H9 (cell line): ENCODE results near the gene PTOV1. TPM values are rescaled to one million over a fixed set of nuclear protein-coding genes. Genes with fewer than 3 reads are reported as not detected.

Experiments used
- DNase-seq: peaks from one replicate; pipeline ENCODE4 v3.0.0-alpha.2; 2017
- H2AFZ ChIP-seq: one replicate; pipeline ENCODE4 v1.6.1; 2013; ENCODE audit warnings: mild to moderate bottlenecking, low read length, control low read depth, moderate library complexity
- H2AK5ac ChIP-seq: 2 replicates; pipeline ENCODE4 v1.6.1; 2013; ENCODE audit warnings: low read length, control low read depth, mixed read lengths; ENCODE audit not compliant: insufficient read length
- H2BK120ac ChIP-seq: one replicate; pipeline ENCODE4 v1.6.1; 2013; ENCODE audit warnings: low read depth, mild to moderate bottlenecking, low read length, control low read depth, inconsistent platforms; ENCODE audit not compliant: poor library complexity, severe bottlenecking
- H2BK12ac ChIP-seq: 2 replicates; pipeline ENCODE4 v1.6.1; 2013; ENCODE audit warnings: low read length, control low read depth, mixed read lengths, low read depth; ENCODE audit not compliant: insufficient read length
- H2BK15ac ChIP-seq: 2 replicates; pipeline ENCODE4 v1.6.1; 2013; ENCODE audit warnings: low read depth, low read length, control low read depth
- H2BK20ac ChIP-seq: one replicate; pipeline ENCODE4 v1.6.1; 2013; ENCODE audit warnings: low read depth, mild to moderate bottlenecking, low read length, control low read depth, inconsistent platforms; ENCODE audit not compliant: poor library complexity, severe bottlenecking
- H2BK5ac ChIP-seq: 2 replicates; pipeline ENCODE4 v1.6.1; 2013; ENCODE audit warnings: low read length, control low read depth, mixed read lengths; ENCODE audit not compliant: insufficient read length
- H3K14ac ChIP-seq: 2 replicates; pipeline ENCODE4 v1.6.1; 2013; ENCODE audit warnings: low read length, control low read depth; ENCODE audit not compliant: insufficient read depth
- H3K18ac ChIP-seq: 2 replicates; pipeline ENCODE4 v1.6.1; 2013; ENCODE audit warnings: low read depth, mild to moderate bottlenecking, mixed read lengths, low read length, control low read depth; ENCODE audit not compliant: insufficient read length
- H3K23ac ChIP-seq: 2 replicates; pipeline ENCODE4 v1.6.1; 2013; ENCODE audit warnings: low read length, control low read depth, mixed read lengths, low read depth; ENCODE audit not compliant: insufficient read length
- H3K23me2 ChIP-seq: 2 replicates; pipeline ENCODE4 v1.6.1; 2013; ENCODE audit warnings: low read depth, mild to moderate bottlenecking, mixed read lengths, low read length, control low read depth; ENCODE audit not compliant: insufficient read length, poor library complexity, severe bottlenecking
- H3K27ac ChIP-seq: 2 replicates; pipeline ENCODE4 v1.5.1; 2013; ENCODE audit warnings: low read length, control low read depth, mixed read lengths, low read depth; ENCODE audit not compliant: insufficient read length
- H3K27me3 ChIP-seq: 2 replicates; pipeline ENCODE4 v1.6.1; 2013; ENCODE audit warnings: low read length, control low read depth, inconsistent platforms; ENCODE audit not compliant: insufficient read depth
- H3K4ac ChIP-seq: 2 replicates; pipeline ENCODE4 v1.6.1; 2013; ENCODE audit warnings: low read depth, mild to moderate bottlenecking, control low read depth, inconsistent platforms, low read length, moderate library complexity
- H3K4me1 ChIP-seq: 2 replicates; pipeline ENCODE4 v1.6.1; 2013; ENCODE audit warnings: low read length, control low read depth, inconsistent platforms; ENCODE audit not compliant: insufficient read depth
- H3K4me2 ChIP-seq: 2 replicates; pipeline ENCODE4 v1.6.1; 2013; ENCODE audit warnings: low read length, control low read depth, mixed read lengths; ENCODE audit not compliant: insufficient read length, insufficient read depth
- H3K56ac ChIP-seq: 2 replicates; pipeline ENCODE4 v1.6.1; 2013; ENCODE audit warnings: low read depth, mild to moderate bottlenecking, mixed read lengths, low read length, control low read depth; ENCODE audit not compliant: insufficient read length
- H3K79me1 ChIP-seq: 2 replicates; pipeline ENCODE4 v1.6.1; 2013; ENCODE audit warnings: low read depth, mild to moderate bottlenecking, moderate library complexity, low read length, control low read depth, inconsistent platforms; ENCODE audit not compliant: insufficient read depth, poor library complexity, severe bottlenecking
- H3K79me2 ChIP-seq: 2 replicates; pipeline ENCODE4 v1.6.1; 2013; ENCODE audit warnings: low read length, control low read depth, inconsistent platforms; ENCODE audit not compliant: insufficient read depth
- H3K9ac ChIP-seq: 2 replicates; pipeline ENCODE4 v1.6.1; 2013; ENCODE audit warnings: low read length, control low read depth, mixed read lengths; ENCODE audit not compliant: insufficient read length; ENCODE audit errors: extremely low read depth
- H3K9me3 ChIP-seq: one replicate; pipeline ENCODE4 v1.6.1; 2013; ENCODE audit warnings: low read depth, low read length, inconsistent platforms; ENCODE audit not compliant: control insufficient read depth
- H3T11ph ChIP-seq: one replicate; pipeline ENCODE4 v1.6.1; 2013; ENCODE audit warnings: mild to moderate bottlenecking, low read length, control low read depth, inconsistent platforms
- H4K20me1 ChIP-seq: one replicate; pipeline ENCODE4 v1.6.1; 2013; ENCODE audit not compliant: control insufficient read depth, insufficient read length, insufficient read depth
- H4K5ac ChIP-seq: 2 replicates; pipeline ENCODE4 v1.6.1; 2013; ENCODE audit warnings: low read depth, mild to moderate bottlenecking, mixed read lengths, low read length, control low read depth; ENCODE audit not compliant: insufficient read length
- H4K8ac ChIP-seq: replicated peaks from 2 replicates; pipeline ENCODE4 v1.6.1; 2013; ENCODE audit warnings: low read length, control low read depth, mixed read lengths, low read depth; ENCODE audit not compliant: insufficient read length
- H4K91ac ChIP-seq: 2 replicates; pipeline ENCODE4 v1.6.1; 2013; ENCODE audit warnings: low read depth, mild to moderate bottlenecking, moderate library complexity, mixed read lengths, low read length, control low read depth; ENCODE audit not compliant: insufficient read length
- H3K27ac Mint-ChIP-seq, 3 experiments: 2 replicates in 2 of 3; 3 replicates in 1 of 3; pipeline ENCODE4 v1.8.0; 2020 to 2021; ENCODE audit warnings: mixed read lengths in 3 of 3, mild to moderate bottlenecking in 1 of 3, moderate library complexity in 1 of 3
- H3K27me3 Mint-ChIP-seq: 2 replicates; pipeline ENCODE4 v1.8.0; 2021; ENCODE audit warnings: low read depth, mild to moderate bottlenecking, moderate library complexity, mixed read lengths
- H3K36me3 Mint-ChIP-seq, 3 experiments: 2 replicates in 2 of 3; 3 replicates in 1 of 3; pipeline ENCODE4 v1.8.0; 2020 to 2021; ENCODE audit warnings: low read depth in 3 of 3, mixed read lengths in 3 of 3; ENCODE audit not compliant: insufficient read depth in 1 of 3
- H3K4me1 Mint-ChIP-seq, 2 experiments: 2 replicates each; pipeline ENCODE4 v1.8.0; 2020; ENCODE audit warnings: mixed read lengths in 2 of 2
- H3K4me3 Mint-ChIP-seq, 2 experiments: 2 replicates in 1 of 2; 3 replicates in 1 of 2; pipeline ENCODE4 v1.8.0; 2020 to 2021; ENCODE audit warnings: mild to moderate bottlenecking in 2 of 2, mixed read lengths in 2 of 2, moderate library complexity in 1 of 2
- H3K9me3 Mint-ChIP-seq, 2 experiments: 2 replicates in 1 of 2; 3 replicates in 1 of 2; pipeline ENCODE4 v1.8.0; 2020; ENCODE audit warnings: mild to moderate bottlenecking in 2 of 2, mixed read lengths in 2 of 2, moderate library complexity in 1 of 2
- CTCF ChIP-seq: fragments of 200-600 bp; sonication (generic); conservative IDR thresholded peaks from 3 replicates; pipeline ENCODE4 v1.8.0; 2021; ENCODE audit warnings: antibody characterized with exemption, mild to moderate bottlenecking
- WGBS: extraction: QIAGEN DNeasy Blood & Tissue Kit; methylation state at CpG from one replicate; pipeline ENCODE4 v1.1.7; 2013; ENCODE audit warnings: missing lambda C conversion rate, low lambda C conversion rate, mixed read lengths; ENCODE audit not compliant: insufficient read length; ENCODE audit errors: extremely low coverage; 5-methylcytosine and 5-hydroxymethylcytosine counted together
- total RNA-seq: library from RNA; stranded (reverse); gene quantifications from 2 replicates; pipeline ENCODE4 v1.2.1, GENCODE V29; 2021

The PTOV1 gene
- total RNA-seq, 1 experiment from 2014 or later: 309 TPM

- peaks cover 2% of the 10 kb centered on the region; the same call in 1 of the 2 replicates for H3K4me1 ChIP-seq
- no peak overlapping the region for H3K4me2 ChIP-seq
- no peak overlapping the region for H4K5ac ChIP-seq
- no peak for TF ChIP-seq CTCF
- no peaks in the 10 kb centered on the region for H4K20me1 ChIP-seq
- H3K36me3 Mint-ChIP-seq: peaks cover 0 to 13% (median 4%) of the 10 kb centered on the region in 3 experiments; a peak in 4 of 7 replicates
- no peak overlapping the region for H2BK20ac ChIP-seq
- no peak overlapping the region for H3T11ph ChIP-seq
- no peak overlapping the region for H3K4ac ChIP-seq
- no peak overlapping the region for H3K23ac ChIP-seq
- DNase-seq: no peak
- H3K4me1 Mint-ChIP-seq: peaks cover 16 to 22% of the 10 kb centered on the region in 2 experiments
- no peak overlapping the region for H3K9ac ChIP-seq
- H3K27me3 Mint-ChIP-seq: no peaks in the 10 kb centered on the region
- H3K18ac ChIP-seq: no peak overlapping the region
- peak overlapping the region in 1 of 2 experiments; percentile 60; a peak in 1 of 5 replicates for H3K4me3 Mint-ChIP-seq
- H2AK5ac ChIP-seq: no peak overlapping the region
- peaks cover 18% of the 10 kb centered on the region for H3K23me2 ChIP-seq
- WGBS: no CpG with 5 or more reads among the region's 17 CpGs
- no peak overlapping the region for H3K14ac ChIP-seq
- H4K91ac ChIP-seq: no peak overlapping the region
- no peaks in the 10 kb centered on the region; the same call in 1 of the 2 replicates for H3K79me2 ChIP-seq
- H3K27ac ChIP-seq: no peak overlapping the region
- H3K27me3 ChIP-seq: no peaks in the 10 kb centered on the region
- peak overlapping the region in 1 of 3 experiments; percentile 5; a peak in 1 of 7 replicates for H3K27ac Mint-ChIP-seq
- no peaks in the 10 kb centered on the region for H3K9me3 ChIP-seq
- H3K56ac ChIP-seq: no peak overlapping the region
- no peaks in the 10 kb centered on the region for H3K79me1 ChIP-seq
- no peak overlapping the region for H2AFZ ChIP-seq
- no peak overlapping the region for H2BK15ac ChIP-seq
- no peaks in the 10 kb centered on the region for H3K9me3 Mint-ChIP-seq
- H4K8ac ChIP-seq: no peak overlapping the region
- H2BK120ac ChIP-seq: no peak overlapping the region
- H2BK5ac ChIP-seq: no peak overlapping the region
- no peak overlapping the region for H2BK12ac ChIP-seq
These were observed 20.5 kb downstream of the PTOV1 start for GRCh38 chr19:49871349-49871985.
